Right ventricle myocardium superior (tissue), 1 donor: Measurements from ENCODE around the gene KATNAL1. TPM values are rescaled to one million over a fixed set of nuclear protein-coding genes. Genes with fewer than 3 reads are reported as not detected.

ENCODE experiments used
- ATAC-seq: fragments of 200-7000 bp; cut with Tn5 transposase; one replicate; pipeline ENCODE4 v1.9.1; 2020; ENCODE audit warnings: mild to moderate bottlenecking; ENCODE audit not compliant: poor library complexity
- DNase-seq: peaks from one replicate; pipeline ENCODE4 v3.0.0-alpha.2; 2020
- intact Hi-C: fragments of 100-400 bp; cut with DNase I; formaldehyde crosslinking; loops from one replicate; pipeline ENCODE4 v1.11.2; 2022
- total RNA-seq: library from RNA; stranded (reverse); fragmentation: NEBNext Ultra II Directional; extraction: Animal tissue kit (Norgen Biotek cat#: 25700); gene quantifications from one replicate; pipeline ENCODE4 v1.2.1, GENCODE V29; 2021
- donor health status: DM: no; HTN: yes; CAD: no; lungs with severe emphysema.

KATNAL1 gene
- total RNA-seq, 1 donor from 2014 or later: 37.8 TPM

GRCh38 chr13:30156270-30156669 is 151.1 kb downstream of the KATNAL1 start:
- ATAC-seq (no peak), DNase-seq (no peak)
- intact Hi-C loops: no loop called here

- intact Hi-C loops: no loop called here
- DNase-seq: no peak
- ATAC-seq: no peak
Observed at GRCh38 chr13:30154931-30155330, 152.4 kb downstream of the KATNAL1 start.

- DNase-seq (no peak), ATAC-seq (no peak)
- intact Hi-C loops: no loop called here
Observed at GRCh38 chr13:30154531-30154930, 152.8 kb downstream of the KATNAL1 start.

GRCh38 chr13:30153545-30154426 is 153.6 kb downstream of the KATNAL1 start:
- no peak for ATAC-seq
- intact Hi-C loops: no loop called here
- no peak for DNase-seq

Other genes with a start within 250 kb of the KATNAL1 start
- not detected for gene UBE2L5, start 114.9 kb upstream of the KATNAL1 start, total RNA-seq
- 163 TPM for gene HMGB1, start 158.4 kb upstream of the KATNAL1 start, total RNA-seq